SK-N-SH (cell line): Measurements from ENCODE around the gene SAYSD1. TPM values are rescaled to one million over a fixed set of nuclear protein-coding genes. Genes with fewer than 3 reads are reported as not detected.

Source experiments
- CTCF ChIA-PET: fragments of 300-600, 350-600 bp; formaldehyde crosslinking; extraction: SDS; loops from one replicate; lab custom pipeline; 2021; lab: Yijun Ruan, JAX
- POLR2A ChIA-PET: fragments of 350-600 bp; sonication (Branson Sonifier 250); formaldehyde crosslinking; extraction: SDS; loops from one replicate; lab custom pipeline; 2020; ENCODE audit warnings: antibody characterized with exemption, inconsistent platforms; lab: Yijun Ruan, JAX
- DNase-seq: peaks from one replicate; pipeline ENCODE4 v3.0.0; 2012
- H2AFZ ChIP-seq: fragments of 200-600 bp; sonication (generic); 2 replicates; pipeline ENCODE4 v1.8.1; 2016; ENCODE audit warnings: antibody characterized with exemption, mild to moderate bottlenecking, low read depth
- H3F3A ChIP-seq: fragments of 200-600 bp; sonication (generic); replicated peaks from 2 replicates; pipeline ENCODE3; 2016; ENCODE audit warnings: antibody characterized with exemption, mild to moderate bottlenecking; ENCODE audit not compliant: insufficient read depth
- H3K27ac ChIP-seq, 2 experiments: fragments of 200-500 bp in 1 of 2; fragments of 200-600 bp in 1 of 2; sonication (Bioruptor generic) in 1 of 2; sonication (generic), shearing (Covaris generic) in 1 of 2; 2 replicates each; pipeline versions ENCODE4 v1.5.1 to v1.6.1; 2014 to 2016; ENCODE audit warnings: low read depth in 2 of 2, inconsistent platforms in 1 of 2, low read length in 1 of 2, mild to moderate bottlenecking in 1 of 2, mixed read lengths in 1 of 2
- H3K27me3 ChIP-seq: fragments of 200-600 bp; sonication (generic), shearing (Covaris generic); 2 replicates; pipeline ENCODE4 v1.6.1; 2016; ENCODE audit warnings: mixed run types; ENCODE audit not compliant: insufficient read depth
- H3K36me3 ChIP-seq, 2 experiments: fragments of 200-500 bp in 1 of 2; fragments of 200-600 bp in 1 of 2; sonication (Bioruptor generic) in 1 of 2; sonication (generic) in 1 of 2; replicated peaks in 1 of 2; 2 replicates each; pipeline versions ENCODE3 to v1.5.1; 2014 to 2016; ENCODE audit warnings: low read length in 1 of 2, mild to moderate bottlenecking in 1 of 2; ENCODE audit not compliant: insufficient read depth in 2 of 2, control insufficient read depth in 1 of 2
- H3K4me1 ChIP-seq, 2 experiments: fragments of 200-500 bp in 1 of 2; fragments of 200-600 bp in 1 of 2; sonication (Bioruptor generic) in 1 of 2; sonication (generic), shearing (Covaris generic) in 1 of 2; 2 replicates each; pipeline versions ENCODE4 v1.5.1 to v1.6.1; 2014 to 2016; ENCODE audit warnings: low read depth in 1 of 2, low read length in 1 of 2, mixed run types in 1 of 2; ENCODE audit not compliant: insufficient read depth in 2 of 2, control insufficient read depth in 1 of 2
- H3K4me2 ChIP-seq: fragments of 200-600 bp; sonication (generic), shearing (Covaris generic); 2 replicates; pipeline ENCODE4 v1.6.1; 2017; ENCODE audit warnings: mixed run types
- H3K4me3 ChIP-seq, 2 experiments: fragments of 200-500 bp in 1 of 2; fragments of 200-600 bp in 1 of 2; sonication (Bioruptor generic) in 1 of 2; sonication (generic), shearing (Covaris generic) in 1 of 2; 2 replicates each; pipeline versions ENCODE4 v1.5.1 to v1.8.1; 2014 to 2016; ENCODE audit warnings: low read depth in 2 of 2, inconsistent platforms in 1 of 2, low read length in 1 of 2, mild to moderate bottlenecking in 1 of 2, mixed read lengths in 1 of 2, moderate library complexity in 1 of 2
- H3K79me2 ChIP-seq: fragments of 200-600 bp; sonication (generic); 2 replicates; pipeline ENCODE4 v1.8.1; 2017; ENCODE audit warnings: mild to moderate bottlenecking; ENCODE audit not compliant: insufficient read depth
- H3K9ac ChIP-seq: fragments of 200-600 bp; sonication (generic); 2 replicates; pipeline ENCODE4 v1.6.1; 2017; ENCODE audit warnings: mixed run types
- H3K9me2 ChIP-seq: fragments of 200-600 bp; sonication (generic); 2 replicates; pipeline ENCODE4 v1.6.1; 2017; ENCODE audit warnings: mixed run types
- H3K9me3 ChIP-seq: fragments of 200-600 bp; sonication (generic); 2 replicates; pipeline ENCODE4 v1.6.1; 2017; ENCODE audit warnings: mixed run types, mild to moderate bottlenecking, moderate library complexity
- H4K20me1 ChIP-seq: fragments of 200-600 bp; sonication (generic); 2 replicates; pipeline ENCODE4 v1.6.1; 2017; ENCODE audit warnings: mild to moderate bottlenecking, mixed run types; ENCODE audit not compliant: insufficient read depth
- ELF1 ChIP-seq: IDR thresholded peaks from 2 replicates; pipeline ENCODE4 v1.4.0; 2012
- EZH2phosphoT487 ChIP-seq: fragments of 200-600 bp; sonication (generic); IDR thresholded peaks from 2 replicates; pipeline ENCODE4 v1.6.1; 2017; ENCODE audit warnings: low read depth, mixed run types, mild to moderate bottlenecking, antibody characterized with exemption, moderate library complexity, borderline replicate concordance
- FOSL2 ChIP-seq: IDR thresholded peaks from 2 replicates; pipeline ENCODE4 v1.4.0; 2012; ENCODE audit warnings: low read depth, mild to moderate bottlenecking, moderate library complexity, borderline replicate concordance
- FOXJ3 ChIP-seq: sonication (generic); formaldehyde crosslinking; IDR thresholded peaks from 2 replicates; pipeline ENCODE4 v1.5.1; 2020; ENCODE audit warnings: mild to moderate bottlenecking, missing genetic modification reagents
- FOXM1 ChIP-seq: IDR thresholded peaks from 2 replicates; pipeline ENCODE4 v1.4.0; 2012; ENCODE audit warnings: low read depth, mild to moderate bottlenecking
- GATA2 ChIP-seq: sonication (generic); formaldehyde crosslinking; IDR thresholded peaks from 2 replicates; pipeline ENCODE4 v1.5.0; 2020; ENCODE audit warnings: mild to moderate bottlenecking, missing genetic modification reagents
- MXI1 ChIP-seq: IDR thresholded peaks from 2 replicates; pipeline ENCODE4 v1.6.1; 2012; ENCODE audit warnings: mild to moderate bottlenecking, low read depth, low read length, improper control_type of control experiment
- NFIC ChIP-seq: IDR thresholded peaks from 2 replicates; pipeline ENCODE4 v1.4.0; 2012; ENCODE audit warnings: borderline replicate concordance
- NRF1 ChIP-seq: IDR thresholded peaks from 2 replicates; pipeline ENCODE4 v1.6.1; 2012; ENCODE audit warnings: low read depth, mild to moderate bottlenecking, low read length
- RAD21 ChIP-seq: IDR thresholded peaks from 2 replicates; pipeline ENCODE4 v1.6.1; 2012; ENCODE audit warnings: mild to moderate bottlenecking, low read length
- RCOR1 ChIP-seq: fragments of 150-350 bp; IDR thresholded peaks from 2 replicates; pipeline ENCODE4 v1.6.1; 2017; ENCODE audit warnings: antibody characterized with exemption, low read length
- RXRA ChIP-seq: IDR thresholded peaks from 2 replicates; pipeline ENCODE4 v1.4.0; 2012; ENCODE audit warnings: low read depth, mild to moderate bottlenecking, borderline replicate concordance
- SIN3A ChIP-seq: IDR thresholded peaks from 2 replicates; pipeline ENCODE4 v1.6.1; 2012; ENCODE audit warnings: low read depth, mild to moderate bottlenecking, low read length, moderate library complexity, borderline replicate concordance
- TCF12 ChIP-seq: IDR thresholded peaks from 2 replicates; pipeline ENCODE4 v1.4.0; 2012
- TEAD4 ChIP-seq: IDR thresholded peaks from 2 replicates; pipeline ENCODE4 v1.4.0; 2012; ENCODE audit warnings: mild to moderate bottlenecking, borderline replicate concordance; ENCODE audit not compliant: insufficient read depth
- YY1 ChIP-seq: IDR thresholded peaks from 2 replicates; pipeline ENCODE4 v1.4.0; 2012; ENCODE audit warnings: low read depth, mild to moderate bottlenecking
- WGBS: methylation state at CpG from one replicate; pipeline ENCODE4 v1.1.6; 2017; ENCODE audit warnings: low lambda C conversion rate; 5-methylcytosine and 5-hydroxymethylcytosine counted together
- polyA plus RNA-seq, 3 experiments: library from polyadenylated mRNA; depleted of rRNA; stranded (reverse); fragments of >200 nt; gene quantifications; 2 replicates each; pipeline ENCODE4 v1.2.3, GENCODE V29; 2012
- TF ChIP-seq, protein P1 (sequence below): fragments of 200-600 bp; sonication (generic); IDR thresholded peaks from 2 replicates; pipeline ENCODE4 v1.6.1; 2017; ENCODE audit warnings: antibody characterized with exemption, mild to moderate bottlenecking, moderate library complexity
- TF ChIP-seq, protein P2 (sequence below): fragments of 150-350 bp; IDR thresholded peaks from 2 replicates; pipeline ENCODE4 v1.6.1; 2017; ENCODE audit warnings: antibody characterized with exemption, low read length, low read depth, borderline replicate concordance
- TF ChIP-seq, protein P3 (sequence below): IDR thresholded peaks from 2 replicates; pipeline ENCODE4 v1.4.0; 2012; ENCODE audit warnings: low read depth, borderline replicate concordance

The SAYSD1 gene
- polyA plus RNA-seq, 1 of the 3 experiments (the other 2 are of a cell fraction): 6.1 TPM

DNA sequence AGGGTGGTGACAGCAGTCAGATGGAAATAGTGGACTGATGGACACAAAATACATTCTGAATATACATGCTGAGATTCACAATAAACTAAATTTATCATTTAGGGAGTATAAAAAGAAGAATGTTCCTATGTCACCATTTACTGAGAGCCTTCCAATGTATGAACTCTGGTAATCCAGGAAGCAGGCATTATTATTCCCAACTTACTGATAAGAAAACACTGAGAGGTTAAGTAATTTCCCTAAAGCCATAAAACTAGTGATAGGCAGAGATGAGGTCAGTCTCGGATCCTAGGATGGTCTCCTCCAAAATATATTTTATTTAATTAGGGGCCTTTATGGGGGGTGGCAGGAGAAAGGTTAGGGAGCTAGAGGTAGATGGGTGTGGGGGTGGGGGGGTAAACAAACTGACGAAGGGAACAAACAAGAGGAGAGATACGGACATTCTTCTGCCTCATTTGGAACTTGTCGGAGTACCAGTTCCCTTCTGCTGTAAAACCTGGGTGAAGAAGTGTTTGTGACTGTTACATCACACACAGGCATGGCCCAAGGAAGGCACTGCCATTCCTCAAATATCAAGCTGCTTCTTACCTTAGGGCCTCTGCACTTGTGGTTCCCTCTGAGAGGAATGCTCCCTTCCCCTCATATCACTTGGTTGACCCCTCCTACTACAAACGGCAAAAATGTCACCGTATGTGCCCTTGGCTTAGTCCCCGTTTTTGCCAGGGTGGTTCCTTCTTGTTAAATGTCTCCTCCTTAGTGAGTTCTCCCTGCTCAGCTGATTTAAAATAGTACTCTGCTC is 6.7 kb downstream of the SAYSD1 start:
- POLR2A ChIA-PET: no interaction called here
- Histone ChIP-seq H3K4me3 (no peak overlapping the region), H3F3A (no peaks in the 10 kb centered on the region), H3K9ac (no peak overlapping the region), H3K27me3 (no peaks in the 10 kb centered on the region), H4K20me1 (no peaks in the 10 kb centered on the region), H3K27ac (no peak overlapping the region), H3K4me1 (peaks cover 0 to 7% of the 10 kb centered on the region in 2 experiments; a peak in 1 of 4 replicates), H3K9me2 (no peaks in the 10 kb centered on the region), H3K79me2 (no peaks in the 10 kb centered on the region), H3K9me3 (no peaks in the 10 kb centered on the region), H2AFZ (no peak overlapping the region), H3K4me2 (no peak overlapping the region), H3K36me3 (peaks cover 13 to 33% of the 10 kb centered on the region in 2 experiments)
- DNase-seq: no peak
- 94% methylated on average over 7 of the region's 7 CpGs for WGBS
- no peak for TF ChIP-seq ELF1
- no peak for TF ChIP-seq RXRA
- TF ChIP-seq FOXM1: no peak
- no peak for TF ChIP-seq FOXJ3
- no peak for TF ChIP-seq SIN3A
- TF ChIP-seq TCF12: no peak
- TF ChIP-seq FOSL2: no peak
- TF ChIP-seq, protein P1, sequence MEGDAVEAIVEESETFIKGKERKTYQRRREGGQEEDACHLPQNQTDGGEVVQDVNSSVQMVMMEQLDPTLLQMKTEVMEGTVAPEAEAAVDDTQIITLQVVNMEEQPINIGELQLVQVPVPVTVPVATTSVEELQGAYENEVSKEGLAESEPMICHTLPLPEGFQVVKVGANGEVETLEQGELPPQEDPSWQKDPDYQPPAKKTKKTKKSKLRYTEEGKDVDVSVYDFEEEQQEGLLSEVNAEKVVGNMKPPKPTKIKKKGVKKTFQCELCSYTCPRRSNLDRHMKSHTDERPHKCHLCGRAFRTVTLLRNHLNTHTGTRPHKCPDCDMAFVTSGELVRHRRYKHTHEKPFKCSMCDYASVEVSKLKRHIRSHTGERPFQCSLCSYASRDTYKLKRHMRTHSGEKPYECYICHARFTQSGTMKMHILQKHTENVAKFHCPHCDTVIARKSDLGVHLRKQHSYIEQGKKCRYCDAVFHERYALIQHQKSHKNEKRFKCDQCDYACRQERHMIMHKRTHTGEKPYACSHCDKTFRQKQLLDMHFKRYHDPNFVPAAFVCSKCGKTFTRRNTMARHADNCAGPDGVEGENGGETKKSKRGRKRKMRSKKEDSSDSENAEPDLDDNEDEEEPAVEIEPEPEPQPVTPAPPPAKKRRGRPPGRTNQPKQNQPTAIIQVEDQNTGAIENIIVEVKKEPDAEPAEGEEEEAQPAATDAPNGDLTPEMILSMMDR: no peak
- TF ChIP-seq, protein P2, sequence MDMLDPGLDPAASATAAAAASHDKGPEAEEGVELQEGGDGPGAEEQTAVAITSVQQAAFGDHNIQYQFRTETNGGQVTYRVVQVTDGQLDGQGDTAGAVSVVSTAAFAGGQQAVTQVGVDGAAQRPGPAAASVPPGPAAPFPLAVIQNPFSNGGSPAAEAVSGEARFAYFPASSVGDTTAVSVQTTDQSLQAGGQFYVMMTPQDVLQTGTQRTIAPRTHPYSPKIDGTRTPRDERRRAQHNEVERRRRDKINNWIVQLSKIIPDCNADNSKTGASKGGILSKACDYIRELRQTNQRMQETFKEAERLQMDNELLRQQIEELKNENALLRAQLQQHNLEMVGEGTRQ: no peak
- no peak for TF ChIP-seq EZH2phosphoT487
- TF ChIP-seq NRF1: no peak
- CTCF ChIA-PET: interaction anchor here (0.8 to 1.2 kb wide), 2 partner anchors 8 to 138 kb away, joined by 3 read pairs; no protein-coding TSS in a partner anchor

DNA sequence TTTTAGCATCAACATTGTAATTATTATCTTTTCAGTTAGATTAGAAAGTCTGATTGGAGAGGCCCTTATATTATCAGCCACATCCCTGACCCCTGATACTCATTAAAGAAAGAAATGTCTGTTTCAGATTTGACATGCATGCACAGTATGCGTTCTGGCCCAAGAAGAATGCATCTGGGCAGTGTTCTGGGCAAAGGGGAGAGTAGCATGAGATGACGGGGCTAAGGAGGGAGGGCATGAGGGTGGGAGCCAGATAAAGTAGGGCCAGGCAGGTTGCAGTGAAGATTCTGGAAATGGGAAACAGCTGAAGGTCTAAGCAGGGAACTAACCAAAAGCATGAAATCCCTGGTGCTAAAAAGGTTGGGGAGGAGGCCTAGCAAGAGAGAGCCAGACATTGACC is 7.3 kb downstream of the SAYSD1 start:
- Histone ChIP-seq H2AFZ (no peak overlapping the region), H3K27me3 (no peaks in the 10 kb centered on the region), H3K36me3 (peaks cover 13 to 33% of the 10 kb centered on the region in 2 experiments), H3K4me2 (no peak overlapping the region), H3F3A (no peaks in the 10 kb centered on the region), H3K79me2 (no peaks in the 10 kb centered on the region), H3K9ac (no peak overlapping the region), H4K20me1 (no peaks in the 10 kb centered on the region), H3K9me2 (no peaks in the 10 kb centered on the region), H3K4me1 (peaks cover 0 to 7% of the 10 kb centered on the region in 2 experiments; a peak in 1 of 4 replicates), H3K27ac (no peak overlapping the region), H3K4me3 (no peak overlapping the region), H3K9me3 (no peaks in the 10 kb centered on the region)
- CTCF ChIA-PET: no interaction called here
- DNase-seq: no peak
- POLR2A ChIA-PET: no interaction called here
- 44% methylated on average over 2 of the region's 2 CpGs for WGBS
- TF ChIP-seq, protein P2: no peak
- no peak for TF ChIP-seq MXI1
- TF ChIP-seq RAD21: no peak
- TF ChIP-seq YY1: no peak
- TF ChIP-seq TCF12: no peak
- TF ChIP-seq TEAD4: no peak
- TF ChIP-seq GATA2: no peak
- TF ChIP-seq, protein P1: no peak
- TF ChIP-seq NFIC: no peak
- no peak for TF ChIP-seq RCOR1
- TF ChIP-seq, protein P3, sequence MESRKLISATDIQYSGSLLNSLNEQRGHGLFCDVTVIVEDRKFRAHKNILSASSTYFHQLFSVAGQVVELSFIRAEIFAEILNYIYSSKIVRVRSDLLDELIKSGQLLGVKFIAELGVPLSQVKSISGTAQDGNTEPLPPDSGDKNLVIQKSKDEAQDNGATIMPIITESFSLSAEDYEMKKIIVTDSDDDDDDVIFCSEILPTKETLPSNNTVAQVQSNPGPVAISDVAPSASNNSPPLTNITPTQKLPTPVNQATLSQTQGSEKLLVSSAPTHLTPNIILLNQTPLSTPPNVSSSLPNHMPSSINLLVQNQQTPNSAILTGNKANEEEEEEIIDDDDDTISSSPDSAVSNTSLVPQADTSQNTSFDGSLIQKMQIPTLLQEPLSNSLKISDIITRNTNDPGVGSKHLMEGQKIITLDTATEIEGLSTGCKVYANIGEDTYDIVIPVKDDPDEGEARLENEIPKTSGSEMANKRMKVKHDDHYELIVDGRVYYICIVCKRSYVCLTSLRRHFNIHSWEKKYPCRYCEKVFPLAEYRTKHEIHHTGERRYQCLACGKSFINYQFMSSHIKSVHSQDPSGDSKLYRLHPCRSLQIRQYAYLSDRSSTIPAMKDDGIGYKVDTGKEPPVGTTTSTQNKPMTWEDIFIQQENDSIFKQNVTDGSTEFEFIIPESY: no peak
- TF ChIP-seq FOXJ3: no peak
- no peak for TF ChIP-seq FOSL2
- TF ChIP-seq FOXM1: no peak
